Gastroesophageal sphincter (tissue), 3 donors: Measurements from ENCODE around the gene UMODL1.

Experiments
- EP300 ChIP-seq: sonication (generic); formaldehyde crosslinking; IDR thresholded peaks from one replicate; pipeline ENCODE4 v1.6.1; 2017; ENCODE audit warnings: antibody characterized with exemption, mild to moderate bottlenecking
- POLR2A ChIP-seq, 2 donors: fragments of 450-650 bp; IDR thresholded peaks; one replicate each; pipeline ENCODE4 v1.6.1; 2017; ENCODE audit warnings: antibody characterized with exemption in 2 of 2, mild to moderate bottlenecking in 2 of 2, moderate library complexity in 1 of 2
- POLR2AphosphoS5 ChIP-seq: sonication (generic); formaldehyde crosslinking; IDR thresholded peaks from one replicate; pipeline ENCODE4 v1.6.1; 2017; ENCODE audit warnings: antibody characterized with exemption
- TF ChIP-seq, protein P1 (sequence below), 4 experiments: fragments of 200-600 bp in 2 of 4; fragments of 450-650 bp in 2 of 4; sonication (generic) in 1 of 4; IDR thresholded peaks; one replicate each; pipeline ENCODE4 v1.5.1; 2017 to 2019; ENCODE audit warnings: antibody characterized with exemption in 4 of 4, mild to moderate bottlenecking in 2 of 4, moderate library complexity in 2 of 4

DNA sequence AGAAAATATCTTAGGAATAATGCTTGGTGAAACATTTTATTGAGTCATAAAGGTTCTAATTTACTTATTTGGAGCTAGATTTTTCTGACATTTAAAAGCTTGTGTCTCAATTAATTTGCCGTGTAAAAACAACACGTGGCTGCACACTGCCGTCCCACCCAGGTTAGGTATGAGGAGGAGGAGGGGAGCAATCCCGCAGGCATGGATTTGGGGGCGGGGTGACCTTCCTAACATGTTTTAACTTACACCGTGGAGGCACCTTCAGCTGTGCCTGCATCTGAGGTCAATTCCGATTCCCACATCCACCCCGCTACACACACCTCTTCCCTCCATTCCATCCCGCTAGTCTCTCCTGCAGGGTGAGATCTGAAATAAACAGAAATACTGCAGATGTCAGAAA, 28.5 kb upstream of the UMODL1 start:
- TF ChIP-seq, protein P1, sequence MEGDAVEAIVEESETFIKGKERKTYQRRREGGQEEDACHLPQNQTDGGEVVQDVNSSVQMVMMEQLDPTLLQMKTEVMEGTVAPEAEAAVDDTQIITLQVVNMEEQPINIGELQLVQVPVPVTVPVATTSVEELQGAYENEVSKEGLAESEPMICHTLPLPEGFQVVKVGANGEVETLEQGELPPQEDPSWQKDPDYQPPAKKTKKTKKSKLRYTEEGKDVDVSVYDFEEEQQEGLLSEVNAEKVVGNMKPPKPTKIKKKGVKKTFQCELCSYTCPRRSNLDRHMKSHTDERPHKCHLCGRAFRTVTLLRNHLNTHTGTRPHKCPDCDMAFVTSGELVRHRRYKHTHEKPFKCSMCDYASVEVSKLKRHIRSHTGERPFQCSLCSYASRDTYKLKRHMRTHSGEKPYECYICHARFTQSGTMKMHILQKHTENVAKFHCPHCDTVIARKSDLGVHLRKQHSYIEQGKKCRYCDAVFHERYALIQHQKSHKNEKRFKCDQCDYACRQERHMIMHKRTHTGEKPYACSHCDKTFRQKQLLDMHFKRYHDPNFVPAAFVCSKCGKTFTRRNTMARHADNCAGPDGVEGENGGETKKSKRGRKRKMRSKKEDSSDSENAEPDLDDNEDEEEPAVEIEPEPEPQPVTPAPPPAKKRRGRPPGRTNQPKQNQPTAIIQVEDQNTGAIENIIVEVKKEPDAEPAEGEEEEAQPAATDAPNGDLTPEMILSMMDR (IDR thresholded peaks at IDR 0.05) = no peak
- no peak for TF ChIP-seq EP300
- TF ChIP-seq POLR2A (IDR thresholded peaks at IDR 0.05) = no peak
- no peak for TF ChIP-seq POLR2AphosphoS5
